IPS-20b (cell line): ENCODE measurements around the gene SLC4A4.
"Not testable (repeated sequence)": the region's sequence is repeated elsewhere in the genome, so short reads cannot be mapped to it uniquely, and the experiment has no call there.

Experiments
- H3K27ac ChIP-seq: one replicate; pipeline ENCODE4 v1.5.1; 2013; ENCODE audit warnings: low read length
- H3K27me3 ChIP-seq: 2 replicates; pipeline ENCODE4 v1.6.1; 2013; ENCODE audit warnings: mild to moderate bottlenecking, low read length, inconsistent platforms; ENCODE audit not compliant: insufficient read depth
- H3K36me3 ChIP-seq: 2 replicates; pipeline ENCODE4 v1.6.1; 2013; ENCODE audit warnings: low read depth, mild to moderate bottlenecking, inconsistent platforms, low read length, moderate library complexity; ENCODE audit not compliant: insufficient read depth
- H3K4me1 ChIP-seq: 2 replicates; pipeline ENCODE4 v1.6.1; 2013; ENCODE audit warnings: mild to moderate bottlenecking, control low read depth, inconsistent platforms, low read length, moderate library complexity; ENCODE audit not compliant: insufficient read depth
- H3K4me3 ChIP-seq: 2 replicates; pipeline ENCODE4 v1.5.1; 2013; ENCODE audit warnings: mild to moderate bottlenecking, low read length, inconsistent platforms
- H3K9ac ChIP-seq: 2 replicates; pipeline ENCODE4 v1.6.1; 2013; ENCODE audit warnings: low read depth, mild to moderate bottlenecking, inconsistent platforms, low read length, moderate library complexity
- H3K9me3 ChIP-seq: 2 replicates; pipeline ENCODE4 v1.6.1; 2013; ENCODE audit warnings: mild to moderate bottlenecking, low read depth, low read length, inconsistent platforms; ENCODE audit not compliant: insufficient read depth

Gene SLC4A4

GRCh38 chr4:71389149-71389827 lies 50.5 kb downstream of the SLC4A4 start:
- H3K4me3 ChIP-seq = no peak overlapping the region
- H3K36me3 ChIP-seq = no peaks in the 10 kb centered on the region
- H3K27ac ChIP-seq = no peak overlapping the region

GRCh38 chr4:71392109-71392508 lies 53.3 kb downstream of the SLC4A4 start:
- no peak overlapping the region for H3K9ac ChIP-seq
- no peaks in the 10 kb centered on the region for H3K9me3 ChIP-seq
- no peaks in the 10 kb centered on the region for H3K27me3 ChIP-seq
- H3K4me1 ChIP-seq = peaks cover 9% of the 10 kb centered on the region; the same call in 1 of the 2 replicates
- H3K36me3 ChIP-seq = no peaks in the 10 kb centered on the region
- no peak overlapping the region for H3K27ac ChIP-seq
- H3K4me3 ChIP-seq = no peak overlapping the region

More at GRCh38 chr4:71389149-71389827, 50.5 kb downstream of the SLC4A4 start:
- Histone ChIP-seq H3K9me3 (no peaks in the 10 kb centered on the region), H3K9ac (no peak overlapping the region), H3K4me1 (0 out of 2 replicates have a peak, but pooled peaks cover 3% of the 10 kb centered on the region), H3K27me3 (no peaks in the 10 kb centered on the region)

DNA sequence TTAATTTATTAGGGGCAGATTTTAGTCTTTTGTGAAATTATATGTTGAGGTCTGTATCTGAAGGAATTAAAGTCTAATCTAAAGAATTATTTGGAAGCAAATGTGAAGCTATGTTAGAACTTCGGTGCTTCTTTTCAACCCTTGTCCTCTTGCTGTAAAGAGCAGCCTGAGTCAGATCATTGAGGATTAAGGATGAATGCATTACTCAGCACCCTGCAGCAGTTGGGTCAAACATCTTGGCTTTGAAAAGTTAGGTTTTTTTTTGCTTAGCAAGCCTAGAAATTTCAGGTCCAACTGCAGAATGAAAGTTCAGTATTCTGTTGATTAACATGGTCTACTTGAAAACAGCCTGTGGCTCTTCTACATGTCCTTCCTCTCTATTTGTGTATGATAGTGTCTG lies 57.6 kb downstream of the SLC4A4 start:
- Histone ChIP-seq H3K4me3 (no peak overlapping the region), H3K27me3 (no peaks in the 10 kb centered on the region), H3K4me1 (peaks cover 9% of the 10 kb centered on the region; the same call in 1 of the 2 replicates), H3K9me3 (no peaks in the 10 kb centered on the region), H3K9ac (no peak overlapping the region), H3K27ac (no peak overlapping the region), H3K36me3 (no peaks in the 10 kb centered on the region)

GRCh38 chr4:71400810-71401209 lies 62.0 kb downstream of the SLC4A4 start:
- Histone ChIP-seq H3K9ac (no peak overlapping the region), H3K9me3 (no peaks in the 10 kb centered on the region), H3K4me1 (peaks cover 6% of the 10 kb centered on the region; the same call in 1 of the 2 replicates), H3K4me3 (no peak overlapping the region), H3K36me3 (no peaks in the 10 kb centered on the region), H3K27ac (no peak overlapping the region), H3K27me3 (no peaks in the 10 kb centered on the region)

GRCh38 chr4:71402616-71403015 lies 63.8 kb downstream of the SLC4A4 start:
- no peaks in the 10 kb centered on the region for H3K4me1 ChIP-seq
- H3K27me3 ChIP-seq = no peaks in the 10 kb centered on the region
- H3K36me3 ChIP-seq = no peaks in the 10 kb centered on the region
- H3K27ac ChIP-seq = no peak overlapping the region
- no peak overlapping the region for H3K4me3 ChIP-seq
- no peaks in the 10 kb centered on the region for H3K9me3 ChIP-seq
- no peak overlapping the region for H3K9ac ChIP-seq

DNA sequence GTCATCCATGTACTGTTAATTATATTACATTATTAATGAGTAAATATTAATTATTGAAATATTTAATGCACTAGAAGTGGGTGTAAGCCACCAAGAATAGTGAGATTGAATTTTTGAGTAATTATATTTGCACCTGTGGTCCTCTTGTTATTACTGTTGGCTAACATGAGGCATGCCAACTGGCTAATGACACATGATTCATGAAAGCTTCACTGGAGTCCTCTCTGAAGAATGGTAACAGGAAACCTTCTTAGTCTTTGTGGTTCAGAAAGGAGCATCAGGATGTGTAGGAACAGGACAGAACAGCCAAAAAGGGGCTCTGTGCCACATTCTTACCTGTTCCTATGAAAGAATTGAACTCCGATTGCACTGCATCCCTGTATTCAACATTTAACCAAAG lies 65.2 kb downstream of the SLC4A4 start:
- Histone ChIP-seq H3K36me3 (no peaks in the 10 kb centered on the region), H3K4me3 (no peak overlapping the region), H3K27me3 (no peaks in the 10 kb centered on the region), H3K9me3 (peaks cover 6% of the 10 kb centered on the region; the same call in 1 of the 2 replicates), H3K9ac (no peak overlapping the region), H3K27ac (no peak overlapping the region), H3K4me1 (no peaks in the 10 kb centered on the region)

- no peaks in the 10 kb centered on the region for H3K4me1 ChIP-seq
- no peak overlapping the region for H3K4me3 ChIP-seq
- H3K27ac ChIP-seq = no peak overlapping the region
- H3K36me3 ChIP-seq = no peaks in the 10 kb centered on the region
- H3K27me3 ChIP-seq = no peaks in the 10 kb centered on the region
- no peak overlapping the region for H3K9ac ChIP-seq
- peaks cover 12% of the 10 kb centered on the region; the same call in 1 of the 2 replicates for H3K9me3 ChIP-seq
These were observed 67.0 kb downstream of the SLC4A4 start for GRCh38 chr4:71405791-71406190.

- Histone ChIP-seq H3K27me3 (no peaks in the 10 kb centered on the region), H3K9me3 (peaks cover 12% of the 10 kb centered on the region; the same call in 1 of the 2 replicates), H3K4me3 (no peak overlapping the region), H3K9ac (no peak overlapping the region), H3K4me1 (no peaks in the 10 kb centered on the region), H3K27ac (no peak overlapping the region), H3K36me3 (no peaks in the 10 kb centered on the region)
These were observed 67.7 kb downstream of the SLC4A4 start for GRCh38 chr4:71406459-71406963.

DNA sequence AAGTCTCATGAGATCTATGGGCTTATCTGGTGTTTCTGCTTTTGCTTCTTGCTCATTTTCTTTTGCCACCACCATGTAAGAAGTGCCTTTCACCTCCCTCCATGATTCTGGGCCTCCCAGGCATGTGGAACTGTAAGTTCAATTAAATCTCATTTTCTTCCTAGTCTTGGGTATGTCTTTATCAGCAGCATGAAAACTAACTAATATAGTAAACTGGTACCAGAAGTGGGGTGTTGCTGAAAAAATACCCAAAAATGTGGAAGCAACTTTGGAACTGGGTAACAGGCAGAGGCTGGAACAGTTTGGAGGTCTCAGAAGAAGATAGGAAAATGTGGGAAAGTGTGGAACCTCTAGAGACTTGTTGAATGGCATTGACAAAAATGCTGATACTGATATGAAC lies 70.1 kb downstream of the SLC4A4 start:
- not testable (repeated sequence) for H3K36me3 ChIP-seq, H3K27ac ChIP-seq, H3K4me3 ChIP-seq, H3K27me3 ChIP-seq, H3K4me1 ChIP-seq, H3K9ac ChIP-seq
- H3K9me3 ChIP-seq = peaks cover 12% of the 10 kb centered on the region; the same call in 1 of the 2 replicates

GRCh38 chr4:71411981-71412380 lies 73.2 kb downstream of the SLC4A4 start:
- Histone ChIP-seq H3K27me3 (no peaks in the 10 kb centered on the region), H3K36me3 (no peaks in the 10 kb centered on the region), H3K9ac (no peak overlapping the region), H3K9me3 (peaks cover 12% of the 10 kb centered on the region; the same call in 1 of the 2 replicates), H3K4me3 (no peak overlapping the region), H3K4me1 (no peaks in the 10 kb centered on the region), H3K27ac (no peak overlapping the region)

- Histone ChIP-seq H3K27ac (no peak overlapping the region), H3K4me1 (no peaks in the 10 kb centered on the region), H3K36me3 (no peaks in the 10 kb centered on the region), H3K9me3 (peaks cover 8% of the 10 kb centered on the region; the same call in 1 of the 2 replicates), H3K9ac (no peak overlapping the region), H3K4me3 (no peak overlapping the region), H3K27me3 (no peaks in the 10 kb centered on the region)
These were observed 76.7 kb downstream of the SLC4A4 start for GRCh38 chr4:71415491-71415890.

DNA sequence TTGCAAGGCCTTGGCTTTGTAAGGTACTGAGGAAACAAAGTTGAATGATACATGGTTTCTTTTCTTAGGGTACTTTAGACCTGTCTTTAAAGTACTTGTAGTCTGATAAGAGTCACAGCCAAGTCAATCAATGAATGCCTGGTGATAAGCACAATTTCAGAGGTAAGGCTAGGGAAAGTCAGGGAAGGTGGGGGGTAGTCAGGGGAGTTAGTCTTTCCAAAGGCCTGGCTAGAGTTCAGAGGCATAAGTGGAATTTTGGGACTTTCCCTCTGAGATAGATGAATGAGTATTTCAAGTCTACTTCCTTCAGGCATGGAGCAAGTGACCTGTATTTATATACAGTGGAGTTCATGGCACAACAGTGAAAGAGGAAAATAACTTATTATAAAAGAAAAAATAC lies 78.3 kb downstream of the SLC4A4 start:
- Histone ChIP-seq H3K4me3 (no peak overlapping the region), H3K27ac (no peak overlapping the region), H3K9ac (no peak overlapping the region), H3K27me3 (no peaks in the 10 kb centered on the region), H3K36me3 (no peaks in the 10 kb centered on the region), H3K4me1 (no peaks in the 10 kb centered on the region), H3K9me3 (peaks cover 8% of the 10 kb centered on the region; the same call in 1 of the 2 replicates)
